H1 (cell line): Measurements from ENCODE around the gene PLN. TPM values are rescaled to one million over a fixed set of nuclear protein-coding genes. Genes with fewer than 3 reads are reported as not detected.

Source experiments
- CTCF ChIA-PET: fragments of 300-600 bp; sonication (Branson Sonifier 250); formaldehyde crosslinking; loops from one replicate; lab custom pipeline; 2021; ENCODE audit not compliant: partially characterized antibody; lab: Charles Lee
- POLR2A ChIA-PET: fragments of 300-600 bp; sonication (Branson Sonifier 250); formaldehyde crosslinking; loops from one replicate; lab custom pipeline; 2021; ENCODE audit warnings: inconsistent platforms; ENCODE audit not compliant: partially characterized antibody; lab: Charles Lee
- DNase-seq, 2 experiments: peaks; one replicate each; pipeline versions ENCODE4 v3.0.0 to v3.0.0-alpha.2; 2010 to 2022; ENCODE audit warnings: low spot score in 2 of 2, low read depth in 1 of 2, mixed read lengths in 1 of 2
- FAIRE-seq: peaks from 2 replicates; lab custom pipeline; 2011; peaks lifted over from hg19 to GRCh38; lab: Jason Lieb, UNC
- H2AFZ ChIP-seq: 2 replicates; pipeline ENCODE4 v1.8.1; 2012; ENCODE audit warnings: low read length, inconsistent platforms
- H2AK5ac ChIP-seq: 2 replicates; pipeline ENCODE4 v1.6.1; 2013; ENCODE audit warnings: low read depth, low read length
- H2BK120ac ChIP-seq: replicated peaks from 2 replicates; pipeline ENCODE3; 2013; ENCODE audit warnings: low read depth, low read length, inconsistent platforms
- H2BK12ac ChIP-seq: 2 replicates; pipeline ENCODE4 v1.6.1; 2013; ENCODE audit warnings: low read depth, low read length
- H2BK15ac ChIP-seq: 2 replicates; pipeline ENCODE4 v1.6.1; 2013; ENCODE audit warnings: low read length
- H2BK20ac ChIP-seq: 2 replicates; pipeline ENCODE4 v1.6.1; 2013; ENCODE audit warnings: low read length
- H2BK5ac ChIP-seq: 2 replicates; pipeline ENCODE4 v1.6.1; 2013; ENCODE audit warnings: low read depth, low read length
- H3K14ac ChIP-seq: 2 replicates; pipeline ENCODE4 v1.6.1; 2013; ENCODE audit warnings: inconsistent platforms; ENCODE audit not compliant: insufficient read length
- H3K18ac ChIP-seq: 2 replicates; pipeline ENCODE4 v1.6.1; 2013; ENCODE audit warnings: low read length; ENCODE audit errors: extremely low read depth
- H3K23ac ChIP-seq: 2 replicates; pipeline ENCODE4 v1.6.1; 2013; ENCODE audit warnings: inconsistent platforms; ENCODE audit not compliant: insufficient read length
- H3K23me2 ChIP-seq: 2 replicates; pipeline ENCODE4 v1.6.1; 2013; ENCODE audit warnings: low read depth, low read length
- H3K27ac ChIP-seq: 2 replicates; pipeline ENCODE4 v1.6.1; 2011; ENCODE audit warnings: low read depth, low read length, inconsistent platforms
- H3K27me3 ChIP-seq, 4 experiments: replicated peaks in 1 of 4; 1 replicate in 1 of 4; 2 replicates in 3 of 4; pipeline versions ENCODE4 v1.6.1 to v1.8.1; 2011 to 2013; ENCODE audit warnings: low read length in 3 of 4, mild to moderate bottlenecking in 3 of 4, inconsistent platforms in 2 of 4, mixed read lengths in 2 of 4, moderate library complexity in 1 of 4; ENCODE audit not compliant: control insufficient read depth in 3 of 4, insufficient read depth in 3 of 4; ENCODE audit errors: extremely low read depth in 1 of 4
- H3K36me3 ChIP-seq, 4 experiments: 2 replicates each; pipeline versions ENCODE4 v1.6.1 to v1.8.1; 2011 to 2013; ENCODE audit warnings: mild to moderate bottlenecking in 4 of 4, low read length in 3 of 4, moderate library complexity in 2 of 4, control low read depth in 1 of 4, inconsistent platforms in 1 of 4; ENCODE audit not compliant: insufficient read depth in 4 of 4, control insufficient read depth in 2 of 4
- H3K4ac ChIP-seq: replicated peaks from 2 replicates; pipeline ENCODE3; 2013; ENCODE audit warnings: low read length, low read depth, mixed read lengths, inconsistent platforms; ENCODE audit not compliant: insufficient read length
- H3K4me1 ChIP-seq, 4 experiments: replicated peaks in 1 of 4; 1 replicate in 1 of 4; 2 replicates in 3 of 4; pipeline versions ENCODE4 v1.6.1 to v1.8.1; 2011 to 2013; ENCODE audit warnings: low read length in 3 of 4, inconsistent platforms in 2 of 4, mixed read lengths in 1 of 4; ENCODE audit not compliant: insufficient read depth in 4 of 4, control insufficient read depth in 3 of 4
- H3K4me2 ChIP-seq, 2 experiments: 2 replicates each; pipeline versions ENCODE4 v1.6.1 to v1.8.1; 2011 to 2013; ENCODE audit warnings: low read depth in 2 of 2, low read length in 2 of 2, control low read depth in 1 of 2, inconsistent platforms in 1 of 2, mild to moderate bottlenecking in 1 of 2; ENCODE audit not compliant: insufficient read depth in 1 of 2
- H3K4me3 ChIP-seq, 4 experiments: fragments of 200-600, 300-600 bp in 1 of 4; sonication (generic), shearing (Covaris generic), sonication (Bioruptor Twin) in 1 of 4; 2 replicates each; pipeline versions ENCODE4 v1.5.1 to v1.8.1; 2011 to 2016; ENCODE audit warnings: low read length in 4 of 4, low read depth in 3 of 4, control low read depth in 2 of 4, inconsistent platforms in 2 of 4, mild to moderate bottlenecking in 2 of 4, mixed read lengths in 1 of 4, moderate library complexity in 1 of 4; ENCODE audit not compliant: insufficient read depth in 2 of 4; ENCODE audit errors: extremely low read depth in 1 of 4
- H3K56ac ChIP-seq: replicated peaks from 2 replicates; pipeline ENCODE3; 2013; ENCODE audit warnings: low read depth, mild to moderate bottlenecking, mixed read lengths, low read length, inconsistent platforms; ENCODE audit not compliant: insufficient read length
- H3K79me1 ChIP-seq: 2 replicates; pipeline ENCODE4 v1.6.1; 2013; ENCODE audit warnings: low read depth, low read length, control low read depth
- H3K79me2 ChIP-seq, 2 experiments: 2 replicates each; pipeline versions ENCODE4 v1.6.1 to v1.8.1; 2012 to 2013; ENCODE audit warnings: low read length in 2 of 2, mild to moderate bottlenecking in 2 of 2, inconsistent platforms in 1 of 2; ENCODE audit not compliant: insufficient read depth in 2 of 2, control insufficient read depth in 1 of 2
- H3K9ac ChIP-seq, 4 experiments: replicated peaks in 1 of 4; 1 replicate in 1 of 4; 2 replicates in 3 of 4; pipeline versions ENCODE4 v1.6.1 to v1.8.1; 2011 to 2013; ENCODE audit warnings: low read depth in 3 of 4, low read length in 3 of 4, control low read depth in 2 of 4, mild to moderate bottlenecking in 2 of 4, moderate library complexity in 2 of 4, inconsistent platforms in 1 of 4; ENCODE audit errors: extremely low read depth in 1 of 4
- H3K9me3 ChIP-seq, 2 experiments: 2 replicates each; pipeline versions ENCODE4 v1.6.1 to v1.8.1; 2012 to 2013; ENCODE audit warnings: mild to moderate bottlenecking in 2 of 2, moderate library complexity in 2 of 2, control low read depth in 1 of 2, inconsistent platforms in 1 of 2, low read depth in 1 of 2, low read length in 1 of 2, mixed read lengths in 1 of 2; ENCODE audit not compliant: insufficient read depth in 2 of 2
- H4K20me1 ChIP-seq, 2 experiments: replicated peaks in 1 of 2; 2 replicates each; pipeline versions ENCODE3 to v1.8.1; 2011 to 2013; ENCODE audit warnings: inconsistent platforms in 2 of 2, low read length in 2 of 2, mild to moderate bottlenecking in 1 of 2; ENCODE audit not compliant: insufficient read depth in 2 of 2, control insufficient read depth in 1 of 2
- H4K5ac ChIP-seq: 2 replicates; pipeline ENCODE4 v1.6.1; 2013; ENCODE audit warnings: low read length, low read depth, mixed read lengths, inconsistent platforms; ENCODE audit not compliant: insufficient read length
- H4K8ac ChIP-seq: 2 replicates; pipeline ENCODE4 v1.8.0; 2013; ENCODE audit warnings: mild to moderate bottlenecking, moderate library complexity, low read length, inconsistent platforms; ENCODE audit not compliant: insufficient read depth; ENCODE audit errors: extremely low read depth
- H4K91ac ChIP-seq: replicated peaks from 2 replicates; pipeline ENCODE3; 2013; ENCODE audit warnings: low read length, mixed read lengths, inconsistent platforms; ENCODE audit not compliant: insufficient read length
- CHD1 ChIP-seq: IDR thresholded peaks from 2 replicates; pipeline ENCODE4 v1.6.1; 2012; ENCODE audit warnings: low read depth, low read length, improper control_type of control experiment
- CTCF ChIP-seq, 3 experiments: IDR thresholded peaks; 1 replicate in 2 of 3; 2 replicates in 1 of 3; pipeline versions ENCODE4 v1.5.1 to v1.6.1; 2011; ENCODE audit warnings: low read length in 3 of 3, mild to moderate bottlenecking in 3 of 3, inconsistent platforms in 2 of 3, low read depth in 1 of 3, moderate library complexity in 1 of 3; ENCODE audit not compliant: insufficient read depth in 1 of 3; ENCODE audit errors: control extremely low read depth in 1 of 3
- RXRA ChIP-seq: IDR thresholded peaks from 2 replicates; pipeline ENCODE4 v1.6.1; 2011; ENCODE audit warnings: low read depth, mild to moderate bottlenecking, low read length, moderate library complexity; ENCODE audit not compliant: insufficient read depth
- WGBS, 2 experiments: shearing (Covaris generic) in 1 of 2; methylation state at CpG; one replicate each; pipeline versions ENCODE4 v1.1.6 to v1.1.7; 2013 to 2015; ENCODE audit warnings: low lambda C conversion rate in 2 of 2, mixed read lengths in 2 of 2, inconsistent platforms in 1 of 2, low coverage in 1 of 2, missing lambda C conversion rate in 1 of 2; ENCODE audit not compliant: insufficient replicate concordance in 2 of 2, insufficient coverage in 1 of 2, insufficient read length in 1 of 2; ENCODE audit errors: extremely low coverage in 1 of 2, missing lambda C conversion rate in 1 of 2; 5-methylcytosine and 5-hydroxymethylcytosine counted together
- polyA plus RNA-seq, 7 experiments: library from polyadenylated mRNA; depleted of rRNA in 3 of 7; stranded (reverse) in 5 of 7; unstranded in 2 of 7; fragments of >200 nt in 5 of 7; fragments of 200-250 nt in 2 of 7; gene quantifications; 1 replicate in 5 of 7; 2 replicates in 1 of 7; 4 replicates in 1 of 7; pipeline versions ENCODE4 v1.2.1 to v1.2.3, GENCODE V29; 2011 to 2013; ENCODE audit warnings: missing spikeins in 2 of 7, mixed read lengths in 2 of 7
- total RNA-seq: library from RNA; stranded (reverse); fragmentation: NEBNext Ultra II Directional; extraction: Animal tissue kit (Norgen Biotek cat#: 25700); gene quantifications from 2 replicates; pipeline ENCODE4 v1.2.1, GENCODE V29; 2021

PLN gene
- total and polyA plus RNA-seq, 2 of the 8 experiments (the other 6 are each of a cell fraction or from before 2014, with no cell fraction given), result not detected

- TF ChIP-seq CTCF (IDR thresholded peaks at IDR 0.05; ENCODE audit: control extremely low read depth in 1 of 3, insufficient read depth in 1 of 3, low read depth in 1 of 3, low read length in 3 of 3) (no peak), RXRA (no peak), CHD1 (no peak)
- POLR2A ChIA-PET, result no interaction called here
- Histone ChIP-seq H4K8ac (no peak overlapping the region), H3K23ac (no peak overlapping the region), H2BK15ac (no peak overlapping the region), H3K18ac (no peak overlapping the region), H3K14ac (no peak overlapping the region), H3K56ac (no peak overlapping the region), H4K91ac (no peak overlapping the region), H2AFZ (no peak overlapping the region), H3K27me3 (no peaks in the 10 kb centered on the region), H3K4ac (no peak overlapping the region), H3K4me1 (peaks cover 0 to 4% (median 0%) of the 10 kb centered on the region in 4 experiments; a peak in 2 of 7 replicates), H3K9me3 (no peaks in the 10 kb centered on the region), H3K23me2 (peaks cover 4% of the 10 kb centered on the region; the same call in 1 of the 2 replicates), H4K20me1 (peaks cover 0 to 2% of the 10 kb centered on the region in 2 experiments), H3K79me2 (peaks cover 0 to 65% of the 10 kb centered on the region in 2 experiments; a peak in 2 of 4 replicates), H3K4me2 (peak overlapping the region in 1 of 2 experiments; percentile 25; a peak in 1 of 4 replicates), H2BK20ac (no peak overlapping the region), H2AK5ac (no peak overlapping the region), H3K27ac (no peak overlapping the region), H2BK5ac (no peak overlapping the region), H4K5ac (no peak overlapping the region), H2BK120ac (no peak overlapping the region), H3K79me1 (no peaks in the 10 kb centered on the region), H3K4me3 (peak overlapping the region in 1 of 4 experiments; percentile 46; a peak in 2 of 8 replicates), H3K9ac (no peak overlapping the region), H2BK12ac (no peak overlapping the region), H3K36me3 (no peaks in the 10 kb centered on the region; a peak in 1 of 8 replicates)
- FAIRE-seq (no peak), DNase-seq (no peak)
- WGBS, 2 experiments, result 87% methylated on average over 2 of the region's 2 CpGs; no CpG with 5 or more reads in 1 of the 2 experiments
- CTCF ChIA-PET, result interaction anchor here (0.9 to 2.1 kb wide), 5 partner anchors 8 to 208 kb away, joined by 3 to 12 read pairs (median 4); no protein-coding TSS in a partner anchor
These were observed 23.0 kb downstream of the PLN start for GRCh38 chr6:118571121-118571520.
